GM12892 (cell line): ENCODE data around the gene WDR90. TPM values are rescaled to one million over a fixed set of nuclear protein-coding genes. Genes with fewer than 3 reads are reported as not detected.

ENCODE experiments used
- DNase-seq: peaks from one replicate; pipeline ENCODE4 v3.0.0; 2011; ENCODE audit not compliant: insufficient read length
- FAIRE-seq: peaks from 2 replicates; lab custom pipeline; 2011; peaks lifted over from hg19 to GRCh38; lab: Jason Lieb, UNC
- POLR2A ChIP-seq: IDR thresholded peaks from 2 replicates; pipeline ENCODE4 v1.6.1; 2011; ENCODE audit warnings: low read depth, low read length, control low read depth
- POLR2AphosphoS5 ChIP-seq: IDR thresholded peaks from 2 replicates; pipeline ENCODE4 v1.6.1; 2011; ENCODE audit warnings: low read depth, low read length, control low read depth
- TAF1 ChIP-seq: IDR thresholded peaks from 2 replicates; pipeline ENCODE4 v1.6.1; 2011; ENCODE audit warnings: low read depth, mild to moderate bottlenecking, control low read depth, low read length, borderline replicate concordance
- polyA plus RNA-seq: library from polyadenylated mRNA; unstranded; fragments of >200 nt; gene quantifications from one replicate; pipeline ENCODE4 v1.2.1, GENCODE V29; 2012; ENCODE audit warnings: missing spikeins, inconsistent platforms; ENCODE audit not compliant: missing spikeins

The WDR90 gene
- 21.1 TPM for polyA plus RNA-seq

- peak; percentile 36; the same call in 1 of the 2 replicates for TF ChIP-seq POLR2A
- peak; percentile 43 for TF ChIP-seq POLR2AphosphoS5
- peak; percentile 17; the same call in 1 of the 2 replicates for TF ChIP-seq TAF1
- FAIRE-seq, result peak; percentile 99
- DNase-seq, result peak; percentile 100
Observed at GRCh38 chr16:648781-649589, at the start of gene WDR90. WDR90 (plus strand) TSS chr16:649365; CDS start chr16:649417, 52 bp downstream.

GRCh38 chr16:600781-601180, 48.4 kb upstream of the WDR90 start:
- no peak for TF ChIP-seq POLR2AphosphoS5
- TF ChIP-seq TAF1, result no peak
- no peak for TF ChIP-seq POLR2A
- FAIRE-seq (no peak), DNase-seq (no peak)

DNA sequence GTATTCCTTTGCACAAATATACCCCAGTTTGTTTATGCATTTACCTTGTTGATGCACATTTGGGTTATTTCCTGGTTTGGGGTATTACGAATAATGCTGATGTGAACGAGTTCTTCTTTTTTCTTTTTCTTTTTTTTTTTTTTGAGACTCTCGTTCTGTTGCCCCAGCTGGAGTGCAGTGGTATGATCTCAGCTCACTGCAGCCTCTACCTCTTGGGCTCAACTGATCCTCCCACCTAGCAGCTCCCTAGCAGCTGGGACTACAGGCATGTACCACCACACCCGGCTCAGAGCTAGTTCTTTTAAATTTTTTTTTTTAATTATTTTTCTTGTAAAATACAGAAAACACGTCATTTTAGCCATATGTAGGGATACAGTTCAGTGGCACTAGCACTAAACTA, 45.2 kb upstream of the WDR90 start:
- DNase-seq, result no peak
- no peak for FAIRE-seq
- TF ChIP-seq TAF1, result no peak
- TF ChIP-seq POLR2A, result no peak
- no peak for TF ChIP-seq POLR2AphosphoS5

DNA sequence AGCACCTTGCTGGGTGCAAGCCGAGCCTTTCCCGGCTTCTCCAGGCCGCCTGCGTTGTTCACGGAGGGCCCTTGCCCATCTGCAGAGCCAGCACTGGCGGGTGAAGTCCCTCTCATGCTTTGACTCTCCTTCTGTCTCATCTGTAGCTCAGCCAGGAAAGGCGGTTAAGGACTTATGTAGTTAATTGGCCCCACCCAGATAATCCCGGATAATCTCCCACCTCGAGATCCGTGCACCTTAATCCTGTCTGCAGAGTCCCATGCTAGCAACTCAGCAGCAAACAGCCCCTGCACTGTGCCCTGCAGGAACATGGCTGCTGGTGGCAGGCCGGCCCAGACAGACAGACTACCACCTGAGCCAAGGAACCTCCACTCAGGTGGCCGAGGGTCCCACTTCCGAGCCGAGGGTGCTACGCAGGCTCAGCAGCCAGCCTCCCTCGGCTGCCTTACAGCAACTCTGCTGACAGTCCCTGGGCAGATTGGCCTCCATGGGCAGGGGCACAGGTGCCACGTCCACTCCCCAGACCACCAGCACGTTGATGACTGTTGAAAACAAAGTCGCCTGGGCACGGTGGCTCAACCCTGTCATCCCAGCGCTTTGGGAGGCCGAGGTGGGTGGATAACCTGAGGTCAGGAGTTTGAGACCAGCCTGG, 42.4 kb upstream of the WDR90 start:
- no peak for FAIRE-seq
- TF ChIP-seq POLR2A, result no peak
- TF ChIP-seq POLR2AphosphoS5, result no peak
- no peak for TF ChIP-seq TAF1
- no peak for DNase-seq

GRCh38 chr16:608019-608418, 41.1 kb upstream of the WDR90 start:
- TF ChIP-seq TAF1 (no peak), POLR2AphosphoS5 (no peak), POLR2A (no peak)
- DNase-seq (no peak), FAIRE-seq (no peak)

GRCh38 chr16:609316-609715, 39.8 kb upstream of the WDR90 start:
- no peak for DNase-seq
- no peak for FAIRE-seq
- TF ChIP-seq TAF1 (no peak), POLR2A (no peak), POLR2AphosphoS5 (no peak)

DNA sequence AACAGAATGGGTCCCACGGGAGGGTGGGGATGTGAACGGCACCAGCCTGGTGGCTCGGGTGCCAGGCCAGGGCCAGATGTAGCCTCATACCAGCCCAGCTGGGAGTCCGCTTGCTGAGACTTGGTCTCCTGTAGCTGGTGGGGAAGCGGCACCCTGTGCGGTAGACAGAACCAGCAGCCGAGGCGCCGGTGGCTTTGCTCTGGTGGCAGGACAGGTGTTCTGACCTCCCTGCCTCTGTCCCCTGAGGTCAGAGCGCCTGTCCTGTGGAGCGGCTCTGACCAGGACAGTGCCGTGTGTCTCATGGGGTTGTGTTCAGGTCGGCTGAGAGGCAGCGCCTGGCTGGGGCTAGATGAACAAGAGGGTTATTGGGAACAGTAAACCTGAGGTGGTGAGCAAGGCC, 39.2 kb upstream of the WDR90 start:
- DNase-seq, result no peak
- TF ChIP-seq POLR2AphosphoS5 (no peak), TAF1 (no peak), POLR2A (no peak)
- no peak for FAIRE-seq

- DNase-seq (no peak), FAIRE-seq (no peak)
- TF ChIP-seq TAF1 (no peak), POLR2AphosphoS5 (no peak), POLR2A (no peak)
Observed at GRCh38 chr16:610513-611381, 38.4 kb upstream of the WDR90 start.

DNA sequence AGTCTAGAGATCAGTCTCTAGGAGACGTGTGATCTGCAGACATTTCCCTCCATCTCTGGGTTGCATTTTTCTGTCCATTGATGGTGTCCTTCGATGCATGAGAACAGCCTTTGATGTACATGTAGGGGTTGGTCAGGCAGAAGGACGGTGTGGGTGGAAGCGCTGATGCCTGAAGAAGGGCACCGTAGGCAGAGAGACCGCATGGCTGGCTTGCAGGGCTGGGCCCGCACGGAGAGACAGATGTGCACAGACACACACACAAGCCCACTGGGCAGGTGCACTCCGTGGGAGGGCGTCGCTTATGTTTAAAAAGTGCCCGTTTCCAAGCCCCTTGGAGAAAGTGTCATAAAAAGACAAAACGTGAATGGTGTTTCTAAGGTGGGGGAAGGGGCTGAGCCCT, 34.0 kb upstream of the WDR90 start:
- FAIRE-seq (peak; percentile 65), DNase-seq (no peak)
- TF ChIP-seq POLR2A (no peak), TAF1 (no peak), POLR2AphosphoS5 (no peak)

DNA sequence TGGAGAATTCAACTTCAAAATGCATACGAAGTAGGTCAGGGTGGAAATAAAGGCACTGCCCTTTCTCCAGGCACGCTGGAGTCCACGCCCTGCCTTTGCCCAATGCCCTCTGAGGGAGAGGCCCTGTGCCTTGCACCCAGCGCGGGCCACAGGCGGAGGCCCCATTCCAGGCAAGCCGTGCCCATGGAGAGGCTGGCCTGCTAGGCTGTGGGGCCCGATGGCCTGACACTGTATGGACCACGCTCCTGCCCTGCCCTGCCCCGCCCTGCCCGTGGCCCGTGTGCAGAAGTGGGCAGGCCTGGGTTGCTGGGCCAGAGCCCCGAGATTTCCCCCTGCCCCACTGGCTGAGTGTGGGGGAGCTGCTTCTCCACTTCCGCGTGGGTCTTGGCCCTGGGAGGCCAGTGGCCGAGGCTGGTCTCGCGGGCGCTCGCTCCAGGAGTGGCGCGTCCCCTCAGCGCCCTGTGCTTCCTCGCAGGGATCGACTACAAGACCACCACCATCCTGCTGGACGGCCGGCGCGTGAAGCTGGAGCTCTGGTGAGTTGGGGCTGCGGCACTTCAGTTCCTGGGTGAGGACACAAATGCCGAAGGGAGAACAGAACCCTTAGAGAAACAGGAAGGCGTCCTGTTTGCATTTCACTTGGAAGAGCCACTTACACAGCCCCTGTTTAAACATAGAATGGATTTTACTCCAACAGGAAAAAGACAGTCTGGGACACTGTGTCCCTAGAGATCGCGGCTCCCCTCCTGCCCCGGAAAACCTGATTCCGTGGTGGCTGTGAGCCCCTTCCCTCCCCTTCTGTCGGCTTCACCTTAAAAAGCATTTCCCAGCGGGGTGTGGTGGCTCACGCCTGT, 32.2 kb upstream of the WDR90 start:
- TF ChIP-seq TAF1 (no peak), POLR2A (no peak), POLR2AphosphoS5 (no peak)
- FAIRE-seq (no peak), DNase-seq (no peak)

DNA sequence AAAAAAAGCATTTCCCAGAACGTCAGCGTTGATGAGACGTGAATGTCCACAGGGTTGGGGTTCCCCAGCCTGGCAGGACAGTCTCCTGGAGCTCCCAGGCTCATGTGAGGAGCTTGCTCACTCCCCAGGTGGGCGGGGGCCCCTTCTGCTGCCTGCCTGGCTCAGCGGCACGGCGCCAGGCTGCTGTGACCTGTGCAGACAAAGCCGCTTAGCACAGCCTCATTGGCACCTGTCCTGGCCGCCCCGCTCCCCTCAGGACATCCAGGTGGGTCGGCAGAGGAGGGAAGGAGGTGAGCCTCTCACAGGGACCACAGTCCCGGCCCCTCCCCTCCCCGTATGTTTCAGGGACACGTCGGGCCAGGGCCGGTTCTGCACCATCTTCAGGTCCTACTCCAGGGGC, 31.3 kb upstream of the WDR90 start:
- TF ChIP-seq TAF1 (no peak), POLR2A (no peak), POLR2AphosphoS5 (no peak)

More for the DNA sequence above, 31.3 kb upstream of the WDR90 start:
- DNase-seq (no peak), FAIRE-seq (no peak)
